ENCODE measurements around the gene BARX1.
A peak's percentile ranks its signal among the peaks of the same experiment; 100 is the strongest.

Gene BARX1

DNA sequence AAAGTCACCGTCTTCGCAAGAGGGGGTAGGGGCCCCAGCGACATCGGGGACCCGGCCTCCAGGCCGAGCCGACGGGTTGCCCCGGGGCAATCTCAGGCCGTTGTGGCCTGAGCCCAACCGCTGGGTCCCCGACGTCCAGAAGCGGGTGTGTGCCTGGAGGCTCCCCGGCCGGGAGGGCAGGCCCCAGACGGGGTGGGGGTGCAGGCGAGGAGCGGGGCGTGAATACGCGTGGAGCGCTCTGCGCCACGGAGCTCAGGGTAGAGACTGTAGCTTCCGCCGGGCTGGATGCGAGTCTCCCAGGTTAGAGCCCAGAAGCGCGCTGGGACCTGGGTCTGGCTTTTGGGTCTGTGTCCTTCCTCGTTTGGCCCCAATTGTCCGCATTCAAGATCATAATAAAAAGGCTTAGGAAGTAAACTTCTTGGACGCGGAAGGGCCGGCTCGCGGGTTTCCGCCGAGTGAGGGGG, 3.5 kb downstream of the BARX1 start:
- no peak overlapping the region for H3K27ac ChIP-seq (ENCODE audit: low read length)
- no peaks in the 10 kb centered on the region; the same call in 1 of the 2 replicates for H3K36me3 ChIP-seq (ENCODE audit: control insufficient read depth, insufficient read depth, low read length)
- H3K4me3 ChIP-seq (ENCODE audit: low read length) = no peak overlapping the region
- peaks cover 23% of the 10 kb centered on the region for H3K4me1 ChIP-seq (ENCODE audit: control insufficient read depth, insufficient read depth, low read length)
- H3K9me3 ChIP-seq (ENCODE audit: control insufficient read depth, insufficient read depth, low read length) = no peaks in the 10 kb centered on the region
- WGBS (ENCODE audit: insufficient coverage, insufficient read length) = no CpG with 5 or more reads among the region's 39 CpGs
- H3K27me3 ChIP-seq (ENCODE audit: control insufficient read depth, insufficient read depth, low read length) = peaks cover 90% of the 10 kb centered on the region
- DNase-seq (ENCODE audit: low read depth, low spot score) = no peak

DNA sequence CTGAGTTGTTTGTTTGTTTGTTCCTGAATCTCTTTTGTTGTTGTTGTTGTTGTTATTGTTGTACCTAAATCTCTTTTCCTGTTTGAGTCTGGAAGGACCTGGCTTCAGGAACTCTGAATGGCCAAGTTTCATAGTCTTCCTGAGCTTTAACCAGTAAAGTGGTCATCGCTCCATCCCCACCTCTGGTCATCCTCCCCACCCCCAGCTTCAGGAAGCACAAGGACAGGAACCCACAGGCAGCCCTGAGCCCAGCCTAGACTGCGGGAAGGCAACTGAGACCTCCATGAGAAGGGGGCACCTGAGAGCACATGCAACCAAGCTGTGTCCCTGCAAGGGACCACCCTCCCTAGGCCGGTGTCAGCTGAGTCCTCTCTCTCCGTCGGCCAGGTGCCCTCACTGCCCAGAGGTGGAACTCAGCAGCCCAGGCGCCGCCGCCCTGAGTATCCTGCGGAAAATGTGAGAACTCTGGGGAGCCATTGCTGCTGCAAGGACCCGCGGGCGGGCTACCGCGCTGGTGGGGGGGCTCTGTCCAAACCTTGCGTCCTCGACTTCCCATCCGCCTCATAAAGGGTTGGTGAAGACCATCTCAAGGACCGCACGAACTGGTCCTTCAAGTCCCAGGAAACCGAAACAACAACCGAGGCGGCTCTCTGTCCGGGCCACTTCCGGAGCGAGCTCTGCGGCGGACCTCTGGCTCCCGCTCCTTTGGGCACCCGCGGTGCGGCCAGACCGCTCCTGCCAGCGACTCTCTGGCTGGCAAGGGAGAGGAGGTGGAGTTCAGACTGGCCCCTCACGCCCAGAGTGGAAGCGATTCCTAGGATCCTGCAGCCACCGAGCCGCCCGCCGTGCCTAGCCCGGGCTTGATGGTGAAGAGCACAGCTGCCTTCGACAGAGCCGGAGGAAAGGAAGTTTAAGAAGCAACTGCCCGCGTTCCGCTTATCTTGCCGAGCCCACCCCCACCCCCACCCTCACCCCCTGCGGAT, 4.2 kb downstream of the BARX1 start:
- DNase-seq (ENCODE audit: low read depth, low spot score) = no peak
- Histone ChIP-seq H3K4me1 (ENCODE audit: control insufficient read depth, insufficient read depth, low read length) (peaks cover 24% of the 10 kb centered on the region), H3K4me3 (ENCODE audit: low read length) (peak overlapping the region; percentile 22; the same call in 1 of the 2 replicates), H3K9me3 (ENCODE audit: control insufficient read depth, insufficient read depth, low read length) (no peaks in the 10 kb centered on the region), H3K27me3 (ENCODE audit: control insufficient read depth, insufficient read depth, low read length) (peaks cover 90% of the 10 kb centered on the region), H3K27ac (ENCODE audit: low read length) (no peak overlapping the region), H3K36me3 (ENCODE audit: control insufficient read depth, insufficient read depth, low read length) (no peaks in the 10 kb centered on the region; the same call in 1 of the 2 replicates)
- no CpG with 5 or more reads among the region's 47 CpGs for WGBS (ENCODE audit: insufficient coverage, insufficient read length)

DNA sequence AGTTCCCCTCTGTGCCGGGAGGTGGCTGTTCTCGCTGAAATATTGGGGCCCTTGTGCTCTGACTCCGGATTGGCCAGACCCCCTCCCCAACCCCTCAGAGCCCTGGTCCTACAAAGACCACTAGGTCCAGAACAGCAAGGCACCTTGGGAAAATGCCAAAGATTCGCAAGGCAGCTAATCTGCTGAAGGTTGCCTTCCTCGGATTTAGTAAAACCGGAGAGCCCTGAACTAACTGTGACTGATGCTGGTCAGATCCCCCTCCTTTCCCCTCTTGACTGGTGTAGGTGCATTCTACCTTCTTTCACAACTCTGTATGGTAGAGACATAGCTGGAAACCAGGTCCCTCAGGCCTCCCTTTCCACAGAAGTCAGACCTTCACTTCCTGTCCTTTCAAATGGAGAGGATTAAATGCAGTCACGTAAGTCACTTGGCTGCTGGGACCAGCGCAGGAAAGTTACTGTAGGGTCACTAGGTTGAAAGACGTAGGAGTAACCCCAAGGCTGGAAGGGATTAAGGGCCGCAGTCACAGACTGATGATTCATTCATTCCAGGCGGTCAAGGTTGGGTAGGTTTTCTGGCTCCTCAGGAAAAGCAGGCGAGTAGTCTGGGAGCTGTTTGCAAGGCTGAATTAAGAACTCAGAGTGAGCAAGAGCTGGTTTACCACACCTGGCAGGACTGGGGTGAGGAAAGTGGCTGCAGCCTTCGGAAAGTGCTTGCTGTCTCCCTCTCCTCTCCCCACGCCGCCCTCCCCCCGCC, 5.3 kb downstream of the BARX1 start:
- Histone ChIP-seq H3K9me3 (ENCODE audit: control insufficient read depth, insufficient read depth, low read length) (no peaks in the 10 kb centered on the region), H3K27ac (ENCODE audit: low read length) (no peak overlapping the region), H3K36me3 (ENCODE audit: control insufficient read depth, insufficient read depth, low read length) (no peaks in the 10 kb centered on the region; the same call in 1 of the 2 replicates), H3K4me1 (ENCODE audit: control insufficient read depth, insufficient read depth, low read length) (peaks cover 26% of the 10 kb centered on the region), H3K4me3 (ENCODE audit: low read length) (no peak overlapping the region; the same call in 1 of the 2 replicates), H3K27me3 (ENCODE audit: control insufficient read depth, insufficient read depth, low read length) (peaks cover 94% of the 10 kb centered on the region)
- WGBS (ENCODE audit: insufficient coverage, insufficient read length) = no CpG with 5 or more reads among the region's 16 CpGs
- no peak for DNase-seq (ENCODE audit: low read depth, low spot score)

DNA sequence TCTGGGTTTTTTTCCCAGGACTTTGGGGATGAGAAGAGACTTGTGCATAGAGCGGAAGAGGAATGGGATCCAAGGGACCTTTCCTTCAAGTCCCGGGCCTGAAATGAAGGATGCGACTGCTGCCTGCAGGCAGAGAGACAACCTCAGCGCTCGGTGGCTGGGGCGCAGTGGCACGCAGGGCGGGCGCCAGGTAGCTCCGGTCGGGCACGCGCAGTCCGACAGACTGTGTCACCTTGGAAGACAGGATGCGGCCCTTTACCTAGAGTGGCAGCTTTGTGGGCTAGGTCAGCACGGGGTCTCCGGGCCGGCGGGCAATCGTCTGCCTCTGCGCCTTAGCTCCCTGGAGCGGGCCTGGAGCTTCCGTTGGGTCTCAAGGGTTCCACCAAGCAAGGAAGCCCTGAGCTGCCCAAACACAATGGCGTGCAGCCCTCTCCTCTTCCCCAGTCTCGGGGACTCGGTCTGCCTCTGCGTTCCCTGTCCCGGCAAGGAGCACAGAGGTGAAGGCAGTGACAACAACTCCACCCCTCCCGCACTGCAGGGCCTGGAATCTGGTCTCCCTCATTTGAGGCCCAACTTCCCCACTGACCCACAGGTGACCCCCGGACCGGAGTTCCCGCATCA, 6.0 kb downstream of the BARX1 start:
- Histone ChIP-seq H3K27me3 (ENCODE audit: control insufficient read depth, insufficient read depth, low read length) (peaks cover 94% of the 10 kb centered on the region), H3K9me3 (ENCODE audit: control insufficient read depth, insufficient read depth, low read length) (no peaks in the 10 kb centered on the region), H3K36me3 (ENCODE audit: control insufficient read depth, insufficient read depth, low read length) (no peaks in the 10 kb centered on the region; the same call in 1 of the 2 replicates), H3K4me3 (ENCODE audit: low read length) (peak overlapping the region; percentile 21; the same call in 1 of the 2 replicates), H3K27ac (ENCODE audit: low read length) (no peak overlapping the region), H3K4me1 (ENCODE audit: control insufficient read depth, insufficient read depth, low read length) (peaks cover 25% of the 10 kb centered on the region)
- DNase-seq (ENCODE audit: low read depth, low spot score) = no peak
- no CpG with 5 or more reads among the region's 32 CpGs for WGBS (ENCODE audit: insufficient coverage, insufficient read length)

DNA sequence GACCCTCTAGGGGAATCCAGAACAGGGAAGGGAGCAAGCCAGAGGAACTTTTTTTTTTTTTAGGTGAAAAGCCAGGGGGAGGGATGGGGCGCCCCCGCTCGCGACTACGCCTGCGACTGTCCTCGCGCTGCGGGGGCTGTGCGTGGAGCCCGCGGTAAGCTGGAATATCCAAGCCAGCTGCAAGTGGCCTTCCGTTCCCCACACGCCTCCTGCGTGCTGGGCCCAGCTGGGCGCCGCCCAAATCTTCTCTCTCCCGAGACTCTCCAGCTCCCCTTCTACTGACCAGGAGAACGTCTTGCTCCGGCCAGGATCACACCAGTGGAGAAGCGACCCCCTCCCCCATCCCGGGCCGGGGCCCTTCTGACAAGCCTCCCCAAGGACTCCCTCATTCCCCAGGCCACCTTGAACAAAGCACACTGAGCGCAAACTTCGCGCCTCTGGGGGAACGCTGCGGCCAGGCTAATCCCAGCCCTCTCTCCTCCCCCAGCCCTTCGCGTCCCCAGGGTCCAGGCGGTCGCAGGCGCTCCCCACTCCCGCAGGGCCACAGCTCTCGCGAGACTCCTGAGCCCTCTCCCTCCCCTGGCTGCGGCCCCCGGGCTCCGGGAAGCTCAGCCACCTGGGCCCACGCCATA, 6.6 kb downstream of the BARX1 start:
- WGBS (ENCODE audit: insufficient coverage, insufficient read length) = no CpG with 5 or more reads among the region's 40 CpGs
- peaks cover 24% of the 10 kb centered on the region for H3K4me1 ChIP-seq (ENCODE audit: control insufficient read depth, insufficient read depth, low read length)
- no peaks in the 10 kb centered on the region for H3K9me3 ChIP-seq (ENCODE audit: control insufficient read depth, insufficient read depth, low read length)
- H3K27me3 ChIP-seq (ENCODE audit: control insufficient read depth, insufficient read depth, low read length) = peaks cover 92% of the 10 kb centered on the region
- peak overlapping the region; percentile 18; the same call in 1 of the 2 replicates for H3K4me3 ChIP-seq (ENCODE audit: low read length)
- no peak for DNase-seq (ENCODE audit: low read depth, low spot score)
- H3K27ac ChIP-seq (ENCODE audit: low read length) = no peak overlapping the region
- H3K36me3 ChIP-seq (ENCODE audit: control insufficient read depth, insufficient read depth, low read length) = no peaks in the 10 kb centered on the region; the same call in 1 of the 2 replicates

DNA sequence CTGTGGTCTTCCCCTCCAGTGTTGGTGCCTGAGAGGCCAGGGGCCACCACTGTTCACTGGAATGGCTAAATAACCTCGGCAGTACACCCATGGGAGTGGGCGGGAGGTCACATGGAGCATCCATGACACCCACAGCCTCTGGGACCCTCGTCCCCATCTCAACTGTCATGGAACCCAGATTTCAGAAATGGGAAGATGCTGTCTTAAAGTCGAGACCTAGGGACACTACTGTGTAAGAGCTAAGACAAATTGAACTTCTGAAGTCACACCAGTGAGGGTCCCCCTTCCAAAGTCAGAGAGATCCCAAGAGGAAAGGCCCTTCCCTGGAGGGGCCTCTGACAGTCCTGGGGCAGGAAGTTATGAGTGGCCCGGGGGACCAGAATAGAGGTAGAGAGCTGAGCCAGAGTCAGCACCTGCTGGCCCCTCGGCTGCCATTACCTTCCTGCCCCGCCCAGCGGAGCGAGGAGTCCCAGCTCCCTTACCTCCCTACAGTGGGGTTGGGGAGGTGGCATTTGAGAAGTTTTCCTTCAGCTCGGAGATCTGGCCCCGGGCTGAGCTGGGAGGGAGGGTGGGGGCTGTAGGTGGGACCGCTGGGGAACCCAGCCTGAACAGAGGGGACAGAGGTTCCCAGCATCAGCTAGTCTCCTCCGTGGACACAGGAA, 7.6 kb downstream of the BARX1 start:
- H3K4me3 ChIP-seq (ENCODE audit: low read length) = no peak overlapping the region
- WGBS (ENCODE audit: insufficient coverage, insufficient read length) = no CpG with 5 or more reads among the region's 13 CpGs
- no peaks in the 10 kb centered on the region; the same call in 1 of the 2 replicates for H3K36me3 ChIP-seq (ENCODE audit: control insufficient read depth, insufficient read depth, low read length)
- H3K27ac ChIP-seq (ENCODE audit: low read length) = no peak overlapping the region
- peaks cover 91% of the 10 kb centered on the region for H3K27me3 ChIP-seq (ENCODE audit: control insufficient read depth, insufficient read depth, low read length)
- H3K9me3 ChIP-seq (ENCODE audit: control insufficient read depth, insufficient read depth, low read length) = no peaks in the 10 kb centered on the region
- peaks cover 20% of the 10 kb centered on the region for H3K4me1 ChIP-seq (ENCODE audit: control insufficient read depth, insufficient read depth, low read length)
- DNase-seq (ENCODE audit: low read depth, low spot score) = no peak

DNA sequence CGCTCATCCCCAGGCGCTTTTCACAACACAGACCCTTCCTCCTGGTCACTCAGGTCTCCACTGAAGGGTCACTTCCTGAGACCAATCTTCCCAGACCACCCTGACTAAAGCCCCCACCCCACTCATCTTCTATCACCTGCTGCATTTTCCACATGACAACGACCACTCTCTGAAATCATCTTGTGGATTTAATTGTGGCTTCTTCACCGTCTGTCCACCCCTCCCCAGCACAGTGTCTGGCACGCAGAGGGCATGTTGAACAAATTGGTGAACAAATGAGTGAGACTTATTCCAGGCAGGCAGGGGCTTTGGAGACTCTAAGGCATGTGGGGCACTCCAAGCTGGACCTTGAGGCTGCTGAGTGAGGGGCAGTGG, 8.8 kb downstream of the BARX1 start:
- DNase-seq (ENCODE audit: low read depth, low spot score) = no peak
- WGBS (ENCODE audit: insufficient coverage, insufficient read length) = no CpG with 5 or more reads among the region's 5 CpGs
- no peak overlapping the region for H3K27ac ChIP-seq (ENCODE audit: low read length)
- H3K4me1 ChIP-seq (ENCODE audit: control insufficient read depth, insufficient read depth, low read length) = peaks cover 16% of the 10 kb centered on the region
- H3K36me3 ChIP-seq (ENCODE audit: control insufficient read depth, insufficient read depth, low read length) = no peaks in the 10 kb centered on the region
- peaks cover 89% of the 10 kb centered on the region for H3K27me3 ChIP-seq (ENCODE audit: control insufficient read depth, insufficient read depth, low read length)
- H3K4me3 ChIP-seq (ENCODE audit: low read length) = no peak overlapping the region; the same call in 1 of the 2 replicates
- H3K9me3 ChIP-seq (ENCODE audit: control insufficient read depth, insufficient read depth, low read length) = no peaks in the 10 kb centered on the region

DNA sequence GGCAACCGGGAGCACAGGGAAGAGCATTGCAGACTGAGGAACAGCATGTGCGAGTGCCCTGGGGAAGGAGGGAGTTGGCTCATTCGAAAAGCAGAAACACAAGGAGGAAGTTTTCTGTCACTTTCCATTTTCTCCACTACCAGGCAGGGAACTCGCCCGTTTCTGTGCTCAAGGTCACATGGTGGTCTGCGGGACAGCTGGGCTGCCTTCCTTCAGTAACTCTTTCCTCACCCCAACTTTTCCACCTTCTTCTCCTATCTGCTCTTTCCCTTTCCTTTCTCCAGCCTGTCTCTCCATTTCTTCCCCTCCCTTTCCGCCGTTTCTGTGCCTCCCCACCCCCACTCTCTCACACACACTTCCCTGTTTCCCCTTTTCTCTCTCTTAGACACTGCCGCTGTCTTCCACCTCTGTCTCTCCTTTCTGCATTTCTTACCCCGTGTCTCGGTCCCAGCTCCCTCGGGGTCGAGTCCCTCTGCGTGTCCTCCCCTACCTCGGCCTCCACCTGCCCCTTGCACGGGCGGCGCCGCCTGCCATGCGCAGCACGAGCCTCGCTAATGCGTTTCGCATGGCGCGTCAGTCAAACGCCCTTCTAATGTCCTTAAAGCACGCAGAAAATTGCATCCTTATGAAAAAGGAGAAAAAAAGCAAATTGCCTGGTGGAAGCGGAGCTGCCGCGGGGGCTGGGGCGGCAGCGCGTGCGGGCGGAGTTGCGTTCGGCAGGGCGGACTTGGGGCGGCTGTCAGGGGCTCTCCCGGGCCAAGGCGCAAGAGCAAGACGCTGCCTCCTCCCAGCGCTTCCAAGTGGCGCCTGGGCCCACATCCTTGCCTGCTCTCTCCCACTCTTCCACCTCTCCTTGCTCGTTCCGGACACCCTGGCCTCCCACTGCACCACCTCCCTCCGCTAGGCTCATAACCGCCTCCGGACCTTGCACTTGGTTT, 9.5 kb downstream of the BARX1 start:
- no peak overlapping the region for H3K27ac ChIP-seq (ENCODE audit: low read length)
- no CpG with 5 or more reads among the region's 50 CpGs for WGBS (ENCODE audit: insufficient coverage, insufficient read length)
- peaks cover 12% of the 10 kb centered on the region for H3K4me1 ChIP-seq (ENCODE audit: control insufficient read depth, insufficient read depth, low read length)

DNA sequence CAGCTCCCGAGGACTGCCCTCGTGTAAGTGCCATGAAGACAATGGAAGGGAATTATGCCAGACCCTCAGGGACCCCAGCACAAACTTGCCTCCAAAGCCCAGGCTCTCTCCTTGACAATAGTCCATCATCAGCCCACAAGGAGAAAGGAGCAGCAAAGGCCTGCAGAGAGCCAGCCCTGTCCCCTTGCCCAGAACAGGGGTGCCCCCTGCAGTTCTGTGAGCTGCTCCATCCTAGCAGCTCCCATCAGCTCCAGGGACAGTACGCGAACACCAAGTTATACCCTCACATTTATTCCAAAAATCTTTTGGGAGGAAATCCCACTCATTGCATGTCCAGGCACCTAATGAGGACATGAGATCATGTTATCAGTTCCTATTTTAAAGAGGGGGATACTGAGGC, 11.1 kb downstream of the BARX1 start:
- H3K4me1 ChIP-seq (ENCODE audit: control insufficient read depth, insufficient read depth, low read length) = peaks cover 5% of the 10 kb centered on the region
- WGBS (ENCODE audit: insufficient coverage, insufficient read length) = no CpG with 5 or more reads among the region's 4 CpGs
- no peak overlapping the region for H3K4me3 ChIP-seq (ENCODE audit: low read length)
- H3K36me3 ChIP-seq (ENCODE audit: control insufficient read depth, insufficient read depth, low read length) = no peaks in the 10 kb centered on the region
- no peak overlapping the region for H3K27ac ChIP-seq (ENCODE audit: low read length)
- no peaks in the 10 kb centered on the region for H3K9me3 ChIP-seq (ENCODE audit: control insufficient read depth, insufficient read depth, low read length)
- H3K27me3 ChIP-seq (ENCODE audit: control insufficient read depth, insufficient read depth, low read length) = peaks cover 69% of the 10 kb centered on the region
- DNase-seq (ENCODE audit: low read depth, low spot score) = no peak

More for the DNA sequence above, 9.5 kb downstream of the BARX1 start:
- H3K36me3 ChIP-seq (ENCODE audit: control insufficient read depth, insufficient read depth, low read length) = no peaks in the 10 kb centered on the region
- DNase-seq (ENCODE audit: low read depth, low spot score) = no peak
- H3K9me3 ChIP-seq (ENCODE audit: control insufficient read depth, insufficient read depth, low read length) = no peaks in the 10 kb centered on the region
- peak overlapping the region; percentile 9; the same call in 1 of the 2 replicates for H3K4me3 ChIP-seq (ENCODE audit: low read length)
- H3K27me3 ChIP-seq (ENCODE audit: control insufficient read depth, insufficient read depth, low read length) = peaks cover 82% of the 10 kb centered on the region

All from iPS DF 6.9 (cell line).